Activated CD4-positive, alpha-beta T cell treated with anti-CD3 and anti-CD28 coated beads, Interleukin-2, amount 10 ng/mL, durations not matched to agents 24 days and 14 days (primary cell): Measurements from ENCODE around the gene VDR. TPM values are rescaled to one million over a fixed set of nuclear protein-coding genes. Genes with fewer than 3 reads are reported as not detected.

Experiments used
- DNase-seq: peaks from one replicate; pipeline ENCODE4 v3.0.0; 2022
- H3K27ac Mint-ChIP-seq: one replicate; pipeline ENCODE4 v1.8.0; 2022; ENCODE audit warnings: mild to moderate bottlenecking, mixed read lengths
- H3K27me3 Mint-ChIP-seq: one replicate; pipeline ENCODE4 v1.8.0; 2022; ENCODE audit warnings: mixed read lengths
- H3K36me3 Mint-ChIP-seq: one replicate; pipeline ENCODE4 v1.8.0; 2022; ENCODE audit warnings: low read depth, mild to moderate bottlenecking, mixed read lengths
- H3K4me1 Mint-ChIP-seq: one replicate; pipeline ENCODE4 v1.8.0; 2021; ENCODE audit warnings: mixed read lengths
- H3K4me3 Mint-ChIP-seq: one replicate; pipeline ENCODE4 v1.8.0; 2022; ENCODE audit warnings: mild to moderate bottlenecking, moderate library complexity, mixed read lengths
- H3K9me3 Mint-ChIP-seq: one replicate; pipeline ENCODE4 v1.8.0; 2021; ENCODE audit warnings: mixed read lengths
- intact Hi-C: fragments of 100-400 bp; cut with micrococcal nuclease; formaldehyde crosslinking; loops from one replicate; pipeline ENCODE4 v1.15.1; 2023
- total RNA-seq: library from RNA; stranded (reverse); gene quantifications from 2 replicates; pipeline ENCODE4 v1.2.3, GENCODE V29; 2022

VDR gene
- total RNA-seq, 1 donor from 2014 or later: 277 TPM

DNA sequence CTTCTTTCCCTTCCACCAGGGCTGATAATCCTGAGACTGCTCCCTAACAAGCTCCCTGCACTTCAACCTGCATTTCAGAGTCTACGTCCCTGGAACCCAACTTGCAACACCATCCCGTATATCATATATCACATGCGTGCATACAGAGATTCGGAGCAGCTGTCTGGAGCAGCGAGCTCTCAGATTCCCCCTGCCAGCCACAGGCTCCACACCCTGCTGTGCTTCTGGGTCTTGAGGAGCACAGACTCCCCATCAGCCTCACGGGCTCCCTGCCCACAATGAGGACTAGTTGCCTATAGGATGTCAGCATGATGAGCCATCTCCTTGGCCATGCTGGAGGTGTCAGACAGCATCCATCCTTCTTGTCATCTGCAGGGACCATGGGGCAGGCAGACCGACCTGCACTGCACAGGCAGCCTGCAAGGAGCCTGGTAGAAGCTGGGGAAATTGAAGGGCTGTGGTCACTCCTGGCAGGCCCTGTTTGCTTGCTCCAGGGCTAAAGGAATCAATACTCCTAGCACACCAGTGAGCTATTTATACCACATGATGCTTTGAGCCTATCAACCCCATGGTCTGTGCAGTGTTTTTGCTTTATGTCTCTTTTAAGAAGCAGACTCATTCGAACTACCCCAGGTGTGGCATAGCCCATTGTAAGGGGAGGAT, 65.4 kb downstream of the VDR start:
- H3K27me3 Mint-ChIP-seq: no peaks in the 10 kb centered on the region
- H3K27ac Mint-ChIP-seq: peak overlapping the region; percentile 56
- no peak overlapping the region for H3K4me3 Mint-ChIP-seq
- H3K36me3 Mint-ChIP-seq: peaks cover 21% of the 10 kb centered on the region
- intact Hi-C loops: loop anchor here (5.0 kb wide), 1 partner anchor 187 kb away; no protein-coding TSS in a partner anchor
- peaks cover 54% of the 10 kb centered on the region for H3K4me1 Mint-ChIP-seq
- H3K9me3 Mint-ChIP-seq: no peaks in the 10 kb centered on the region
- peak; percentile 57 for DNase-seq

DNA sequence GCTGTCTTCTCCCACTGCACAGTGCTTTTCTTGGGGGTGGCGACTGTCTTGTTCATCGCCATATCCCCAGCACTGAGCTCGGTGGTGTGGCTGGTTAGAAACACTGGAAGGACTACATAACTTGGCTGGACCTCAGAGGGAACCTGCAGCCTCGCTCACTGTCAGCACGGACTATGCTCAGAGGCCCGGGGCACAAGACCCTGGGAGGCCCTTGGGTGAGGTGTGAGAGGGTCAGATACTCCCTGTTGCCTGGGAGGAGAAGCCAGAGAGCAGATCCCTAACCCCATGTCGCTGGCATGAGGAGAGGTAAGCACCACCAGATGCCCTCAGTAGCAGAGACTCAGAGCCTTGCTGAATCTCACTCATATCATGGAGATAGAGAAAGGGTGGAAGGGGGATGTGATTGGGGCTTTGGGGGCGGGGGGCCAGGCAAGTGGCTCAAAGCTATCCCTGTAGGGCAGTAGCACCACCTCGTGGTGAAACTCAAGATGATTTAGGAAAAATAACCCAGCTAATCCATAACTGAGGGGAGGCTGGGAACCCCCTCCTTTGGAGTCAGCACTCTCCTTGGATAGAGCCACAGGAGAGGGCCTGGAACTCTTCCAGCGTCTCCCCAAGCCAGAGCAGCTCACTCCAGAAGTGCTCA, 66.4 kb downstream of the VDR start:
- H3K36me3 Mint-ChIP-seq: peaks cover 14% of the 10 kb centered on the region
- no peaks in the 10 kb centered on the region for H3K27me3 Mint-ChIP-seq
- H3K9me3 Mint-ChIP-seq: no peaks in the 10 kb centered on the region
- no peak overlapping the region for H3K4me3 Mint-ChIP-seq
- intact Hi-C loops: loop anchor here (1.0 to 5.0 kb wide), 5 partner anchors 41 to 186 kb away; no protein-coding TSS in a partner anchor
- peak overlapping the region; percentile 14 for H3K27ac Mint-ChIP-seq
- peak; percentile 79 for DNase-seq
- H3K4me1 Mint-ChIP-seq: peaks cover 63% of the 10 kb centered on the region

DNA sequence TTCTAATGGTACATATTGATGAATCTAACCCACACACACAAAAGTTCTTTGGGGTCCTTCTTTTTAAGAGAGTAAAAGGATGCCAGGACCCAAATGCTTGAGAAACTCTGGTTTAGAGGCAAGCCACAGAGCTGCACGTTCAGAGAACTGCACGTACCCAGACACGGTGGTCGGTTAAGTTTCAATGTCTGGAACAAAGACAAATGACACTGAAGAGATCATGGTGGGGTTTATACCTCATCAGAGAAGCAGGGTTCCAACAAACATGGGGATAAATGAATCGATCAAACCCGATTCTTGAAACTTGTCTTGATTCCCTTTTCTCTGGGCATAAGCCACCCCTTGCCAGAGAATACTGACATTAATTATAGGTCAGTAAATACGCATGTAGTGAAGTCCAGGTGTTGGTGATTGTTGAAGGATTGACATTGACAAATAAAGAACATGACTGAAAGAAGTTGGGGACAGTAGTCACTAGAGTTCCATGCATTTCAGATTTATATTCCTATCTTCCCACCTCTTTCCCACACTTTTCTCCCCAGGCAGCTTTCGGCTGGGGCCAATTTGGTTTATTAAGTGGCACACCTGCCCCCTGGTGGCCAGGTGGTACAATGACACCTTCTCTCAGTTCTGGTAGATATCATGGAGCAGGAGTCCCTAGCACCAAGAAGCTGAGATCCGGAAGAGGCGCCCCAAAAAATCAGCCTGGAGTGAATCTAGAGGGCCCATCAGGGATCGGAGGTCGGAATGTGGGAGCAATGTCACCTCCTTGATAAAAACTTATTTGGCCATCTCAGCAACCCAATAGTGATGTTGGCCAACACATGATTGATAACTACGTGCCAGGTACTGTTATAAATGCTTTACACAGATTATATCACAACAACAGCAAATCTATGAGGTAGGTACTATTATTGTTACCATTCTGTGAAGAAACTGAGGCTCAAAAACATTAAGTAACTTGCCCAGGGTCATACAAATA, 67.3 kb downstream of the VDR start:
- no peaks in the 10 kb centered on the region for H3K27me3 Mint-ChIP-seq

DNA sequence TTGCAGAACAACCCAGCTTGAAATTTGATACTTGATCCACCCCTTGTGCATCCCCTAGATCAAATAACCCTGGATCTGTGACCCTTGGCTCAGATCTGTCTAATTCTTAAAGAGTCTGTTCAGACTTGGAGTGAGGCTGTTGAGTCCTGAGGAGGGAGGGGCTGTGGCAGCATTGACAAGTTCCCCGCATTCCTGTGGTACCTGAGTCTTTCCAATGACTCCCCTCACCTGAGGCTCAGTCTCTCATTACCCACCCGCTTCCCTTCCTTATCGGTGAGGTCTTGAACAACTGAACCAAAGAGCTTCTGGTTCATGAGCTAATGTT, 69.0 kb downstream of the VDR start:
- Mint-ChIP-seq H3K4me1 (peaks cover 77% of the 10 kb centered on the region), H3K36me3 (peaks cover 3% of the 10 kb centered on the region), H3K27ac (peak overlapping the region; percentile 99), H3K27me3 (no peaks in the 10 kb centered on the region), H3K9me3 (no peaks in the 10 kb centered on the region), H3K4me3 (no peak overlapping the region)
- intact Hi-C loops: loop anchor here (5.0 kb wide), 1 partner anchor 183 kb away; no protein-coding TSS in a partner anchor
- DNase-seq: no peak

More for the DNA sequence above, 67.3 kb downstream of the VDR start:
- peak; percentile 89 for DNase-seq
- Mint-ChIP-seq H3K4me3 (no peak overlapping the region), H3K9me3 (no peaks in the 10 kb centered on the region), H3K36me3 (peaks cover 9% of the 10 kb centered on the region), H3K4me1 (peaks cover 66% of the 10 kb centered on the region), H3K27ac (peak overlapping the region; percentile 17)
- intact Hi-C loops: loop anchor here (1.0 to 5.0 kb wide), 6 partner anchors 29 to 185 kb away; no protein-coding TSS in a partner anchor

DNA sequence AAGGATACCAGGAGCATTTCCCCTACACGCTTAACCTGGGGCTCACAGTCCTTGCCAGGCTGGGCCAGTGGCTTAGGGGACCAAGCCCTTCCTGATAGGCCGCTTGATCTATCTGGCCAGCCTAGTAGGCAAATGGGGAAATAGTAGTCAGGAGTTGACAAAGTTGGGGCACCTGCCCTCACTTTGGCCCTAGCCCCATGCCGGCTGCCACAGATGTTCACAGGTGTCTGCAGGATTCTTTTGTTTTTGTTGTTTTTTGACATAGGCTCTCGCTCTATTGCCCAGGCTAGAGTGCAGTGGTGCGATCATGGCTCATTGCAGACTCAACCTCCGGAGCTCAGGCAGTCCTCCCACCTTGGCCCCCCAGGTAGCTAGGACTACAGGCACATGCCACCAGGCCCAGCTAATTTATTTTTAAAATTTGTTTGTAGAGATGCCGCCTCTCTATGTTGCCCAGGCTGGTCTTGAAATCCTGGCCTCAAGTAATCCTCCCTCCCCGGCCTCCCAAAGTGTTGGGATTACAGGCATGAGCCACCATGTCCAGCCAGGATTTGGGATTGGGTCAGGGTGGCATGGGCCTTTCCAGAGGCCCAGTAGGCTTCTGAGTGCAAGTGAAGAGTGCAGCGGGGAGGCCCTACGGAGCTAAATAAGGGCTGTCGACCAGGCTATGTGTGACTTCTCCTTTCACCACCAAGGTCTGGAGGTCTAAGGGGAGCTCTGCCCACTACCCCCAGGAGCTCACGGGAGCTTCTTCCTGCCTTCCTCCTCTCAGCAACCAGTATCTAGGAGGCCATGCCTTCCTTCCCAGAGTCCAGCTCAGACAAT, 69.6 kb downstream of the VDR start:
- intact Hi-C loops: loop anchor here (5.0 kb wide), 1 partner anchor 183 kb away; no protein-coding TSS in a partner anchor
- peak; percentile 62 for DNase-seq
- Mint-ChIP-seq H3K9me3 (peaks cover 4% of the 10 kb centered on the region), H3K4me3 (no peak overlapping the region), H3K4me1 (peaks cover 80% of the 10 kb centered on the region), H3K27me3 (no peaks in the 10 kb centered on the region), H3K36me3 (peaks cover 6% of the 10 kb centered on the region), H3K27ac (peak overlapping the region; percentile 99)

DNA sequence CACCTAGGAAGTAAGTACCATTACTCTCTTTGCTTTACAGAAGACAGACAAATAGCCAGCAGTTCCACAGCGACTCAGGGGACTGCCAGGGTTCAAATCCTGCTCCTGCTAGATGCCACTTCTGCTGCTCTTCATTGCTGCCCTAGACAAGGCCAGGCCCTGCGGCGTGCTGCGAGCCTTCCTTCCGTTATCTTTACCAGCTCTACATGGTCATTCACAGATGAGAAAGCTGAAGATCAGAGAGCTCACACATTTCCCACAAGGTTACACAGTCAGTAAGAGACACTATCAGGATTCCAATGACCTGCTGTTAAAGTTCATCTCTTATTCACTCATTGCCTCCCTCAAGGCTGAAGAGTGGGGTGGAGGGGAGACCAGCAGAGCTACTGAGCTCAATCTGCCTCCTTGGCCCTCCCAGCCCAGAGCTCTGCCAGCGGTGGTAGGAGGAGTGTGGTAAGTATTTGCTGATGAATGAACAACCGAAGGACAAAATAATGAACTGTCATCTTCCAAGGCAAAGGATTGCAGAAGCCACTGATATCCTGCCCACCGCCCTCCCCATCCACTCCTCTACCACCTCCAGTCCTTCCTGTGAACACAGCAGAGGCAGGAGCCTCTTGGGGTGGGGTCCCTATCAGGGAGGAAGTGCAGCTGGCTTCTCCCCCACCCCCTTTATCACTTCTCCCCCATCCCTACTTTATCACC, 70.4 kb downstream of the VDR start:
- Mint-ChIP-seq H3K27ac (peak overlapping the region; percentile 99), H3K27me3 (no peaks in the 10 kb centered on the region), H3K4me1 (peaks cover 84% of the 10 kb centered on the region), H3K4me3 (peak overlapping the region; percentile 79), H3K36me3 (peaks cover 6% of the 10 kb centered on the region), H3K9me3 (peaks cover 4% of the 10 kb centered on the region)
- intact Hi-C loops: loop anchor here (5.0 kb wide), 1 partner anchor 127 kb away; the partner anchor contains the start of gene RPAP3
- peak; percentile 67 for DNase-seq

DNA sequence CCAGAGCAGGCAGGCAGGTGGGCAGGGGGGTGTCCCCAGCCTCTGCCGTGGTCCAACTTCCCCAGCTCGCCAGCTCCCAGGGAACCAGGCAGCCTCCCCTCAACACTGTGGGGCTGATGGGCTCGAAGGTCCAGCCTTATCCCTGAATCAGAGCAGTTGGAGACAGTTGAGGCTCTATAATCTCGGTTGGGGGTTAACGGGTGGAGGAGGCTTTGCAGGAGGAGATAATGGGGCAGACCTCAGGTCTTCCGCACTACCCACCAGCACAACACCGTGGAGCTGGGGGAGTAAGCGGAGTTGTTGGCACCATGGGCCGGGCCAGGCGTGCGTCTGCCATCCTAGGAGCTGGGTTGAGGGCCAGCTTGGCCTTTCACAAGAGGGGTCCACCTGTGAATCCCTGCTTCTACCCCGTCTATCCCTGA, 71.2 kb downstream of the VDR start:
- intact Hi-C loops: loop anchor here (1.0 to 5.0 kb wide), 3 partner anchors 25 to 126 kb away; partner anchors contain the start of gene RPAP3

DNA sequence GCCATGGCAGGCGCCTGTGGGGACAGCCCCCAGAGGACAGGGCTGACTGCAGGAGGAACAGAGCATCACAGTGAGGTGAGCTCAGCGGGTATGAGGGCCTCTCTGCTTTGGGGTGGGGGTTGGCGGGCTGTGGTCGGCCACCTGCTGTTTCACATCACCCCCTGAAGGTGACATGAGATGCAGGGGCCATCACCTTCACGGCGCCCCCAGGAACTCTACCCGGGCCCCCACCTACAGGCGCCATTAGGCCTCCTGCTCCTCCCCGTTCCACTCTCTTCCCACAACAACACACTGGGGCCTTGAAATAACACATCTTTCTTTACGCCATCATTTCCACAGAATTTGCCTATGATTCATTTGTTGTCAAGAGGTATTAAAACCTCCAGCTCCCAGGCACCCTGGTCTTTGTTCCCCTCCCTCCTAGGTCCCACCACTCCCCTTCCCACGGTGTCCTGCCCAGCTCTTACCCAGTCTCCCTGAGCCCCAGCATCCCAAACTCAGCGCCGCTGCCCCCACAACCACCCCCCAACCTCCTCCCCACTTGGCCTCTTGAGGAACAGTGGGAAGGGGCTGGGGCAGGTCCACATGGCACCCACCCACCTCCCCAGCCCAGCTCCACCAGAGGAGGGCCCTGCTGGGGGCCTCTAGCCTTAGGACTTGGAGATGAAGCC, 72.4 kb downstream of the VDR start:
- intact Hi-C loops: loop anchor here (1.0 to 5.0 kb wide), 5 partner anchors 13 to 125 kb away; partner anchors contain the start of genes HDAC7 and RPAP3
- Mint-ChIP-seq H3K9me3 (peaks cover 4% of the 10 kb centered on the region), H3K27ac (peak overlapping the region; percentile 99), H3K4me1 (peaks cover 86% of the 10 kb centered on the region), H3K36me3 (peaks cover 6% of the 10 kb centered on the region), H3K4me3 (peak overlapping the region; percentile 79), H3K27me3 (no peaks in the 10 kb centered on the region)
- peak; percentile 80 for DNase-seq

More for the DNA sequence above, 71.2 kb downstream of the VDR start:
- H3K27me3 Mint-ChIP-seq: no peaks in the 10 kb centered on the region
- H3K27ac Mint-ChIP-seq: peak overlapping the region; percentile 99
- peaks cover 6% of the 10 kb centered on the region for H3K36me3 Mint-ChIP-seq
- peak overlapping the region; percentile 79 for H3K4me3 Mint-ChIP-seq
- DNase-seq: no peak
- peaks cover 87% of the 10 kb centered on the region for H3K4me1 Mint-ChIP-seq
- peaks cover 4% of the 10 kb centered on the region for H3K9me3 Mint-ChIP-seq

DNA sequence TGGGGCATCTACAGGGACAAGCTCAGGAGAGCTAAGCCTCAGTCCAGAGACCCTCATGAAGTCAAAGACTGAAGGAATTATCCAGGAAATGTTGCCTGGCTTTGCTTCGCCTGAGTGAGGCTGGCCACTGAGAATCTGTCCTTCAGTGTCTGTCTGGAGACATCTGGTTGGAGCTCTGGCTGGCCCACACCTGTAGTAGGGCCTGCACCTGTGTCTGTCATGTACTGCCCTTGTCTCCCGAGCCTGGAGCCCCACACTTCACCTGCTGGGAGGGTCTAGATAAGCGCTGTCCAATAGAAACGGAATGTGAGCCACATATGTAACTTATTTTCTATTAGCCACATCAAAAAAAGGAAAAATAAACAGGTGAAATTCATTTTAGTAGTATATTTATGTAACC, 75.2 kb downstream of the VDR start:
- peaks cover 4% of the 10 kb centered on the region for H3K9me3 Mint-ChIP-seq
- peaks cover 7% of the 10 kb centered on the region for H3K36me3 Mint-ChIP-seq
- H3K4me3 Mint-ChIP-seq: peak overlapping the region; percentile 76
- H3K27ac Mint-ChIP-seq: peak overlapping the region; percentile 93
- no peaks in the 10 kb centered on the region for H3K27me3 Mint-ChIP-seq
- peaks cover 85% of the 10 kb centered on the region for H3K4me1 Mint-ChIP-seq
- DNase-seq: no peak
- intact Hi-C loops: no loop called here

DNA sequence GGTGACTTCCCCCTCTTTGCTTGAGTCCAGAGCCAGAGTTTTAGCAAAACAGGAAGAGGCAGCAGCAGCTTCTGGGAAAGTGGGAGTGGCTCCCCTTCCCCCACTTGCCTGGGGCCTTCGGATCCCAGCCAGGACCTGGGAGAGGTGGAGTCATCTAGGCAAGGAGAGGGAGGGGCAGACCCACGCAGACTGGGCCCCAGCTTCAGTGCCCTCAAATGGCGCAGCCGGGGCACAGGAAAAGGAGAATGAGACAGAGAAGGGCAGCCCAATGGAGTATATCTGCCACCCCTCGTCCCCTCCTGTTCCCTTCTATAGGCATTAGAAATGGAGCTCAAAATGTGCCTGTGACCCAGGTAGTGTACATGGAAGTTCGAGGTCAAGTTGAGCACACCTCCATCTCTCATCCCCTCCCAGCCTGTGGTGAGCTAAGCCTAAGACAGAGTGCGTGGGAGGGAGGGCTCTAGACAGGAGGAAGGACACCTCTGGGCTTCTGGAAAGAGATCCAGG, 75.8 kb downstream of the VDR start:
- peaks cover 85% of the 10 kb centered on the region for H3K4me1 Mint-ChIP-seq
- peaks cover 7% of the 10 kb centered on the region for H3K36me3 Mint-ChIP-seq
- peak overlapping the region; percentile 93 for H3K27ac Mint-ChIP-seq
- no peak for DNase-seq
- peaks cover 4% of the 10 kb centered on the region for H3K9me3 Mint-ChIP-seq
- H3K4me3 Mint-ChIP-seq: peak overlapping the region; percentile 76
- no peaks in the 10 kb centered on the region for H3K27me3 Mint-ChIP-seq
- intact Hi-C loops: no loop called here

DNA sequence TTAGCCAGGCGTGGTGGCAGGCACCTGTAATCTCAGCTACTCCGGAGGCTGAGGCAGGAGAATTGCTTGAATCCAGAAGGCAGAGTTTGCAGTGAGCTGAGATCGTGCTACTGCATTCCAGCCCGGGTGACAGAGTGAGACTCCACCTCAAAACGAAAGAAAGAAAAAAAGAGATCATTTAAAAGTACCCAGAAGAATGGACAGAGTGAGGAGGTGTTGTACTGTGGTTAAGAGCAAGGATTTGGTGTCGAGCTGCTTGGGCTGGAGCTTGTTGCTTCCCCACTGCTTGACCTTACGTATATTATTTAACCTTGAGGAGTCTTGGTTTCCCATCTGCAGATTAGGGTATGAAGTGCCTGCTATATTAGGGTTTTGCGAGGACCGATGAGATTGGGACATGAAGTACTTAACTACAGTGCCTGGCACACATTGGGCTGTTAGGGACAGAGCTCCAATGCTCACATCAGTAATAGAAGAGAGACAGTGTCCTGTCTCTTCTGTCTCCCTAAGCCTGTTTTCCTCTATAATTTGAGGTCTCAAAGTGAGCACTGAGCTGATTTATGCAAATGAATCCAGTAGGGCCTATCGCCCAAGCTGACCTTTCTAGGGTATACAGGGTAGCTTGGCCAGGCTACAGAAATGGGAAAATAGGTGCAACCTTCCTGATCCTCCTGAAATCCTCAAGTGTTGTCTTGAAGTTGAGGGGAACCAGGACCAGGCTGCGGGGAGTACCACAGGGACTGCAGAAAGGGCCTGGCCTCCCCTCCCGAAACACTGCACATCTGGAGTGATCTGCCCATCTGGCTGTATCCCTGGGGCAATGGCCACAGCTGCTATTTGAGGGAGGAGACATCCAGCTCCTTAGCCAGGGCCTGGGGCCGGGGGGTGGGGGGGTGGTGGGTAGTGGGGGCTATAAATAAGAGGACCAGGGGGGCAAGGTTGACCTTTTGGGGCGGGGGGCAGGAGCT, 76.5 kb downstream of the VDR start:
- peaks cover 7% of the 10 kb centered on the region for H3K36me3 Mint-ChIP-seq
- intact Hi-C loops: no loop called here
- peak overlapping the region; percentile 76 for H3K4me3 Mint-ChIP-seq
- H3K9me3 Mint-ChIP-seq: peaks cover 4% of the 10 kb centered on the region
- DNase-seq: no peak
- H3K27ac Mint-ChIP-seq: peak overlapping the region; percentile 93
- peaks cover 83% of the 10 kb centered on the region for H3K4me1 Mint-ChIP-seq
- no peaks in the 10 kb centered on the region for H3K27me3 Mint-ChIP-seq
